GM18505 (cell line): ENCODE results near the gene MYL6B.

ENCODE experiments used
- ATAC-seq: cut with Tn5 transposase; IDR thresholded peaks from one replicate; pipeline ENCODE4 v1.9.1; 2021; ENCODE audit not compliant: unreplicated experiment
- POLR2A ChIP-seq: IDR thresholded peaks from 4 replicates; pipeline ENCODE4 v1.6.1; 2011; ENCODE audit warnings: borderline replicate concordance; ENCODE audit not compliant: insufficient read depth, insufficient read length; ENCODE audit errors: extremely low read depth

The MYL6B gene

DNA sequence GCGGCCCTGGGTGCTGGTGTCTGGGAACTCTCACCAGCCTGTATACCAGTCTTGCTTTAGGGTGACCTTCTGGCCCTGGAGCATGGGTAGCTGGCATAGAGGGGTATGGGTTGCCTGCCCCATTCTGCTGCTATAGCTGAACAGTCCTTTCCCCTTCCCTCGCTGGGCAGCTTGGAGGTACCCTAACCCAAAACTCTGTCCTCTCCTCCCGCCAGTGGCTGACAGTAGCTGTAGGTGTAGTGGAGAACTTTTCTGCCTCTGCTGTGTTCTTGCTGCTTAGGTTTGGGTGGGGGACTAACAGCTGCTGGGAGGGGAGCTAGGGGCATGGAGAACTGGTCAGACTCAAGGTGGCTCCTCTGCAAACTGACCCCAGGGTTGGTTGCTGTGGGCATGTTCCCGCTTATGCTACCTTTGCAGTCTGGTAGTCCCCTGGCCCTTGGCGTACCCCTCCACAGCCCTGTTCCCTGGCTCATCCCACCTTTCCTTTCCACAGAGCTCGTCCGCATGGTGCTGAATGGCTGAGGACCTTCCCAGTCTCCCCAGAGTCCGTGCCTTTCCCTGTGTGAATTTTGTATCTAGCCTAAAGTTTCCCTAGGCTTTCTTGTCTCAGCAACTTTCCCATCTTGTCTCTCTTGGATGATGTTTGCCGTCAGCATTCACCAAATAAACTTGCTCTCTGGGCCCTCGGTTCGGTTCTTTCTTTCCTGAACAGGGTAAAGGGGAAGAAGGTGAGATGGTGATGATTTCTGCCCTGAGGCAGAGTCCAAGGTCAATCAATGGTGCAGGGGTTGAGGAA is 8.7 kb downstream of the MYL6B start:
- no peak for ATAC-seq
- TF ChIP-seq POLR2A: peak; percentile 38

DNA sequence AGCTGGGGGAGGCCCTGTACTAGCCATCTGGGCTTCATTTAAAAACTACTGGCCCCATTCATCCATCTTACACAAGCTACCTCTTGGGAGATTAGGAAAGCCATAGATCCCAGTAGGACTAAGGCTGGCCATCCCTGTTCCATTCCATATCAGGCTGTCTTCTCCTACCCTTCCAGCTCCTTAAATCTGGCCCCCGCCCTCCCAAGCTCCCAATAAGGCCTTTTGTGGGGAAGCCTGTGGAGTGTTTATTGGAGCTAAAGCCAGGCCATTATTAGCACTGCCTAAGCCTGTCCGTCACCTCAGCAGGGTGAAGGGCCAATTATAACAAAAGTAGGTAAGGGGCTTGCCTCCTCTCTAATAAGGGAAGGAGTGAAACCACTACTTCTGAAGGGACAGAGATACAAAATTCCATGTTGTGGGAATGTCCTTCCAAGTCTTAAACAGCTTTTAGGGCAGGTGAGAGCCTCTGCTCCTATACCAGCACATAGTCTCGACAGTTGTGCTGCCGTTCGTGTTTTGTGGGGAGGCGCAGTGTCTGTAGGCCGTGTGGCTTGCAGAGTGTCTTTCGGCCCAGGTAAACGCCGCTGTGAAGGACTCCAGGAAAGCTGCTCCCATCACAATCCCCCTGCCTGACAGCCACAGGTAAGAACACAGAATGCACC is 9.4 kb downstream of the MYL6B start:
- TF ChIP-seq POLR2A: no peak
- ATAC-seq: no peak

DNA sequence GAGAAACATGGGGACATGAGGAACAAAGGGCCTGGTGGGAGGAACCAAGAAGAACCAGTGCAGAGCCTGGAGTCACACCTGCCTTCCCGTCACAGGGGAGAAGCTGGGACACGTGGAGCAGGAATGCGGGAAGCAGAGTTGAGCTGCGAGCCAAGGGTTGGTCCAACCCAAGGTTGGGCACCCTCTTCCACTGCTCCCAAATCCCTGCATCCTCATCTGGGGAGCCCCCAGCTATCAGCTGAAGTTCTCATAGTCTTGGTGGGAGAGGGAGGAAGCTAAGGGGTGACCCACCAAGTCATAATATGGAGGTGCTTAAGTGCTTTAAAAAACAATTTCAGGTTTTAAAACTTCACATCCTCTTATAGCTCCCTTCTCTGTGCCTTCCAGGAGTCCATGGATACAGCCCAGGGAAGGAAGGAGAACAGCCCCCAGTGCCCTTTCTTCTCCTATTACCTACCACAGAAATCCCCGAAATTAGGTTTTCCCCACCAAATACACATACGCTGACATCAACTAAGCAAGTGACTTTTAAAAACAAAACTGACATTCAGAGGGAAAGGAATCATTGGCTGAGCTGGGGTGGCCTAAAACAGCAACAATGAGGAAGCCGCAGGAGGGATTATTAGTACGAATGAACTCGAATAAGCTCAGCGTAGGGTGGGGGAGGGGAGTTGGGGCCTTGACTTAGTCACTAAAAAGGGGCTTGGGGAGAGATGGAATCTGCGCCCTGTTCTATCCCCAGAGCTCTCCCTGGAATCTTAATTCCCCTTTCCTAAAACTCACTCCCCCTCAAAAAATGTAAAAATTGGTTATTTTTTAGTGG is 10.3 kb downstream of the MYL6B start:
- no peak for ATAC-seq
- TF ChIP-seq POLR2A: peak; percentile 27

DNA sequence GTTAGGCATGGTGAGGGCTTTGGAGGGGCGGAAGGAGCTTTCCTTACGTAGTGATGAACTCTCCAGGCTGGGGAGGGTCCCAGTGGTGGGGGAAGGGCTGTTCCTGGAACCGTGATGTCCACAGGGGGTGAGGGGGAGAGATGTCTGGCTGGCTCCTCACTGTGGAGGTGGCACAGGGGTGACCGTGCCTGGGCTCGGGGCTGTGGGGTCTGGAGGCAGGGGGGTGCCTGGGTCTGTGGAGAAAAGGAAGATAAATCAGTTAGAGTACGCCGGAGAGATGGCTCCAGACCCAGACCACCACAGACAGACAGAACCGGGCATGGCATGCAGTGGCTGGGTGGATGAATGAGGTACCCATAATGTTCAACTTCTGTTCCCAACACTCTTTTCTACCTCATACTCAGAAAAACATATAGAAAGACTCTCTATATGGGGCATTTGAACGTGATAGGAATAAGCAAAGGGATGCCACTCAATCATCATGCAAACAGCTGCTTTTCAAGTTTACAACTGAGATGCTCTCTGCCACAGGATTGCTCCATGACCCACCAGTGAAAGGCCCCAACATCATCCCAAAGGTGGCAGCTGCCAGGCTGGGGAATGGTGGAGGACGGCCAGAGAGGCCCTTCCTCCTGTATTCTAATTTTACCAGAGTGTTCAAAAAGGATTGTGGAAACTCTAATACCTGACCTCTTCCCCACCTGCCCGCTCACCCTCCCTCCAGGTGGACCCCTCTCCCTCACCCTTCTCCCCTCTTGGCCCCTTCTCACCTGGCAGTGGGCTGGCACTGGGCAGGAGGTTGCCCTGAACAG is 11.4 kb downstream of the MYL6B start:
- no peak for ATAC-seq

DNA sequence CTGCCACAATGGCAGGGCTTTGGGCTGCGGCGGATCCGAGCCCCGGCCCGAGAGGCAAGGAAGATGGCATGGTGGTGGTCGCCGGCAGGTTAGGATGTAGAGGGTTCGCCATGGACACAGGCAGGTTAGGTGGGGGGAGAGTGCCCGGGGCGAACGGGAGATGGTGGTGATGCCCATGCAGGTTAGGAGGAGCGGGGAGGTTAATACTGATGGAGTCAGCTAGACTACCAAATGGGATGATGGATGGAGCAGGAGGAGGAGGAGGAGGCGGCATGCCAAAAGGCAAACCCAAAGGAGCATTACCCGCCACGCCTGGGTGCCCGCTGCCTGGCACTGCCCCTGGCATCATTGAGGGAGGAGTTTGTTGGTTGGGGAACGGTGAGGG is 11.9 kb downstream of the MYL6B start:
- ATAC-seq: no peak
- TF ChIP-seq POLR2A: no peak

More for the DNA sequence above, 11.4 kb downstream of the MYL6B start:
- TF ChIP-seq POLR2A: no peak

DNA sequence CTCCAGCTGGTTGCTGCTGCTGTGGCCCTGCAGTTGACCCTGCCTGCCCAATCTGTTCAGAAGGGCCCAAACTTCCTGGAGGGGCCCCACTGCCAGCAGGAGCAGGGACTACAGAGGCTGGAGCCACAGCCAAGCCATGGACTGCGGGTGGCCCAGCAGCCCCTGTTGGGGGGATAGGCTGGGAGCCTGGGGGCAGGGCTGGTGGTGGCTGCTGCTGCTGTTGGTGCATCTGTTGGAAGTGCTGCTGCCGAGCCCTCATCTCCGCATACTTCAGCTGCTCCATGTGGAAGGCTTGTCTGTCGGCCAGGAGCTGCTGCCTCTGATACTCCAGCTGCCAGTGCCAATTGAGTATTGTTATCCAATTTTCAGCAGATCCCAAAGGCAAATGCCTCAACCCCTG is 13.0 kb downstream of the MYL6B start:
- no peak for ATAC-seq
- no peak for TF ChIP-seq POLR2A

DNA sequence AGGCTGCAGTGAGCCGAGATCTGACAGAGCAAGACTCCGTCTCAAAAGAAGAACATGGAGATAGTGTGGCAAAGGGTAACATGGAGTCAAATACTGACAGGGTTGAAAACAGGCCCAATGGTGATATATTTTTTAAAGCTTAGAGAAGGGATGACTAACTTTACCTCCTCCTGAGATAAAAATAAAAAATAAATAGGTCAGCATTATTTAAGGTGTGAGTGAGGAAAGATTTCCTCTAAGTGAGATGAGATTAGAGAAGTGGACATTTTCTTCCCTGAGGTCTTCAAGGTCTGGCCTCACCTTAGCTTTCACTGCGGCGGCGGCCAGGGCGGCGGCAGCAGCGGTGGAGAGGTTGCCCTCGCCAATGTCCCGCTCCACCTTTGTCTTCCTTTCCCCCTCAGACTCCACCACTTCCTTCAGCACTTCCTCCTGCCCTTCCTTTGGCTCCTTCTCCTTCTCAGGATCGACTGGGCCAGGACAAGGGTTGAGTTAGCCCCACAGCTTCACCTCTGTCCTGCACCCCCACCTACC is 16.9 kb downstream of the MYL6B start:
- ATAC-seq: no peak
- no peak for TF ChIP-seq POLR2A

DNA sequence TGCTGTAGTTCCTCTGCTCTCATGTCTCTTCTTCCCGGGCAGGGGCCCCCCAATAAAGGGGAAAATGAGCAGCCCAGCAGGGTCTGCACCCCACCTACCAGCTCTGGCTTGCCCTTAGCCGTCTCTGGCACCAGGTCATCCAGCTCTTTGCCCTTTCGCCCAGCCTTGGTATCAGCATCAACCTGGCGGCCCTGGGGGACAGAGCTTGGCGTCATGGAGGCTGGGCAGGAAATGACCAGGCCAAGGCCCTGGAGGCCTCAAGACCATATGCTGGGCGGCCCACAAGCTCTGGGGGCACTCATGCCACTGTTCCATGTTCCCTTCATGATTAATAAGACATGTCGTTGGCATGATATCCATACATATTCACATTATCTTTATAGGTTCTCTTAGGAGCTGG is 20.5 kb downstream of the MYL6B start:
- ATAC-seq: no peak
- no peak for TF ChIP-seq POLR2A

DNA sequence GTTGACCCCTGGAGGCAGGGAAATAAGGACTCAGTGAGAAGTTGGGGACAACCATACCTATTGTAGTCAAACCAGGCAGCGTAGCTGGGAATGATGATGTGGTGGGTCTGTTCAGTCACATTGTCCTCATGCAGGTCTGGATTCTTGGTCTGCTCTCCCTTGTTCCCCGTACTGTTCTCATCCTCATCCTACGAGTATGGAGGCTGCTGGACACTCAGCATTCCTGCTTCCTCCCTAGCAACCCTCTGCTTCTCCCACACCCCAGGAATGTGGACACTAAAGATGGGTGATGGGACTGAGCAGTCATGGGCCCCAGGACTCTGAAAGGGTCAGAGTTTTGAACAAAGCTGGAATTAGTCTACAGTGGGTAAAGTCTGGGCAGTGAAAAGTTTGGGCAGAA is 26.0 kb downstream of the MYL6B start:
- no peak for TF ChIP-seq POLR2A
- no peak for ATAC-seq

DNA sequence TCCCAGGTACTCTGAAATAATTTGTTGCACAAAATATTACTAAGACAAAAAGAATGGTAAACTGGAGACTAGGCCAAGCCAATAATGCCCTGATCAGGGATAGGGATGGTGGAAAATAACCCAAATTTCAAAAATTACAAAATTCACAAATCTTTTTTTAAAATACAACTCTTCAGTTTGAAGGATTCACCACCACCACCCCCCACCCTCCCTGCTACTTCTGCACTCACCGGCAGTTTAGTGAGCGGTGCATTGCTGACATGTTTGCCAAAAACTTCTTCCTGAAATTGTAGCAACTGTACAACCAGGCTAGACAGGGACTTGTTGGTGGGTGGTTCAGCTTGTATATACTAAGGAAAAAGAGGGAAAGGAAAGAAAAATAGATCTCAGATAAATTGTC is 34.6 kb downstream of the MYL6B start:
- ATAC-seq: no peak
- no peak for TF ChIP-seq POLR2A

DNA sequence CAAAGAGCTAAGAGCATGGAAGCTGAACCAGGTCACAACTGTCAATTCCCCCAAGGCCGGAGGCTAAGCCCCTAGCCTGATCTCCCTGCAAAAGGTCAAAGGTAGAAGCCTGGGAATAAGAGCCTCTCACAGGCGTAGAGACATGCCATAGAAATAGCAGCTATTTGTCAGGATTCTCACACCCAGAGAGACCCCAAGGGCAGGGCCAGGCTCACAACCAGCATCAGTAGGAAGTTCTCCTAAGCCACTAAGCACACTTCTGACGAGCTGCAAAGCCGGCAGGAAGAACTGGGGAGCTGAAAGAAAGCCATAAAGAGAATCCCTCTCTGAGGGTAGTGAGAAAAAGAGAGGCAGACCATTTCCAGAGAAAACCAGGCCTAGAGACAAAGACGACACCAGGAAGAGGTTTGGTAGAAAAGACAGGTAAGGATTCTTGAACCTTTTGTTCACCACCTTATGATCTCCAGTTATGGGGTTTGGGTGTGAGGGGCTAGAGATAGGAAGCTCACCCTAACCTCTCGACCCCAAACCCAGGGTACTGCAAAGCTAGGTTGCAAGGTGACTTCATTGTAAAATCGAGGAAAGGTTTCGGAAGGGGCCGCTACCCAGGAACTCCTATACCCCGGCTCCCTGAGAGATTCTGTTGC is 35.9 kb downstream of the MYL6B start:
- ATAC-seq: no peak
- no peak for TF ChIP-seq POLR2A

DNA sequence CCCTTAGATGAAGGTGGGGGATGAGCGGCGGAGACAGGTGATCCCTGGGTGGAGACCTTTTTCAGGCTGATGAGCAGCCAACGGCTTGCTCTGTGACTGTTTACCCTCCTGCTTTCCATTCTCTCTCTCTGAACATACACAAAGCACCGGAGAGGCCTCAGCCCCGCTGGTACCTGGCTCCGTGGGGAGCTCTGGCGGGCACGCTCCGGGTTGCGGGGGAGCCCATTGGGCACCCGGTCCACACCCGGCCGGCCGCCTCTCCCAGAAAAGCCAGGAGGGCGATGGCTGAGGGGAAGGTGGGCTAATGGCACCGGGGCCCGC is 36.4 kb downstream of the MYL6B start:
- TF ChIP-seq POLR2A: no peak
- ATAC-seq: no peak
